Tibial artery (tissue), 4 donors: ENCODE data around the gene PDLIM4.

ENCODE experiments used
- DNase-seq, 2 donors: peaks; one replicate each; pipeline ENCODE4 v3.0.0-alpha.2; 2019
- H3K27ac ChIP-seq, 2 donors: fragments of 200-600 bp; sonication (generic) in 1 of 2; 1 replicate in 1 of 2; 2 replicates in 1 of 2; pipeline ENCODE4 v1.5.1; 2018 to 2019; ENCODE audit warnings: mild to moderate bottlenecking in 1 of 2
- H3K27me3 ChIP-seq, 2 donors: fragments of 200-600 bp; sonication (generic) in 1 of 2; one replicate each; pipeline versions ENCODE4 v1.5.1 to v1.6.0; 2016 to 2019
- H3K36me3 ChIP-seq, 3 donors: fragments of 200-600 bp; sonication (generic) in 2 of 3; one replicate each; pipeline ENCODE4 v1.5.1; 2016 to 2019; ENCODE audit warnings: mild to moderate bottlenecking in 2 of 3
- H3K4me1 ChIP-seq, 4 donors: fragments of 200-600 bp; sonication (generic) in 2 of 4; 1 replicate in 3 of 4; 2 replicates in 1 of 4; pipeline ENCODE4 v1.5.1; 2016 to 2019
- H3K4me3 ChIP-seq, 2 donors: fragments of 200-600 bp; sonication (generic) in 1 of 2; 1 replicate in 1 of 2; 2 replicates in 1 of 2; pipeline ENCODE4 v1.5.1; 2018 to 2019; ENCODE audit warnings: mild to moderate bottlenecking in 2 of 2
- H3K9me3 ChIP-seq, 3 donors: fragments of 200-600 bp; sonication (generic) in 1 of 3; one replicate each; pipeline ENCODE4 v1.5.1; 2016 to 2019
- intact Hi-C: fragments of 100-400 bp; cut with DNase I; formaldehyde crosslinking; loops from one replicate; pipeline ENCODE4 v1.15.0; 2023; ENCODE audit warnings: low total_unique reads
- TF ChIP-seq, protein P1 (sequence below), 2 experiments: fragments of 200-600 bp in 1 of 2; fragments of 450-650 bp in 1 of 2; IDR thresholded peaks; one replicate each; pipeline ENCODE4 v1.5.1; 2017 to 2019; ENCODE audit warnings: antibody characterized with exemption in 2 of 2, mild to moderate bottlenecking in 1 of 2, moderate library complexity in 1 of 2

PDLIM4 gene

GRCh38 chr5:132308701-132309100 is 51.2 kb downstream of the PDLIM4 start:
- Histone ChIP-seq H3K4me3 (no peak overlapping the region), H3K36me3 (no peaks in the 10 kb centered on the region), H3K9me3 (peaks cover 0 to 7% (median 0%) of the 10 kb centered on the region in 3 donors), H3K27me3 (no peaks in the 10 kb centered on the region), H3K27ac (no peak overlapping the region), H3K4me1 (no peaks in the 10 kb centered on the region)
- DNase-seq, result no peak
- intact Hi-C loops, result loop anchor here (10.0 kb wide), 1 partner anchor 46 kb away; no protein-coding TSS in a partner anchor
- TF ChIP-seq, protein P1, sequence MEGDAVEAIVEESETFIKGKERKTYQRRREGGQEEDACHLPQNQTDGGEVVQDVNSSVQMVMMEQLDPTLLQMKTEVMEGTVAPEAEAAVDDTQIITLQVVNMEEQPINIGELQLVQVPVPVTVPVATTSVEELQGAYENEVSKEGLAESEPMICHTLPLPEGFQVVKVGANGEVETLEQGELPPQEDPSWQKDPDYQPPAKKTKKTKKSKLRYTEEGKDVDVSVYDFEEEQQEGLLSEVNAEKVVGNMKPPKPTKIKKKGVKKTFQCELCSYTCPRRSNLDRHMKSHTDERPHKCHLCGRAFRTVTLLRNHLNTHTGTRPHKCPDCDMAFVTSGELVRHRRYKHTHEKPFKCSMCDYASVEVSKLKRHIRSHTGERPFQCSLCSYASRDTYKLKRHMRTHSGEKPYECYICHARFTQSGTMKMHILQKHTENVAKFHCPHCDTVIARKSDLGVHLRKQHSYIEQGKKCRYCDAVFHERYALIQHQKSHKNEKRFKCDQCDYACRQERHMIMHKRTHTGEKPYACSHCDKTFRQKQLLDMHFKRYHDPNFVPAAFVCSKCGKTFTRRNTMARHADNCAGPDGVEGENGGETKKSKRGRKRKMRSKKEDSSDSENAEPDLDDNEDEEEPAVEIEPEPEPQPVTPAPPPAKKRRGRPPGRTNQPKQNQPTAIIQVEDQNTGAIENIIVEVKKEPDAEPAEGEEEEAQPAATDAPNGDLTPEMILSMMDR (IDR thresholded peaks at IDR 0.05), result no peak

DNA sequence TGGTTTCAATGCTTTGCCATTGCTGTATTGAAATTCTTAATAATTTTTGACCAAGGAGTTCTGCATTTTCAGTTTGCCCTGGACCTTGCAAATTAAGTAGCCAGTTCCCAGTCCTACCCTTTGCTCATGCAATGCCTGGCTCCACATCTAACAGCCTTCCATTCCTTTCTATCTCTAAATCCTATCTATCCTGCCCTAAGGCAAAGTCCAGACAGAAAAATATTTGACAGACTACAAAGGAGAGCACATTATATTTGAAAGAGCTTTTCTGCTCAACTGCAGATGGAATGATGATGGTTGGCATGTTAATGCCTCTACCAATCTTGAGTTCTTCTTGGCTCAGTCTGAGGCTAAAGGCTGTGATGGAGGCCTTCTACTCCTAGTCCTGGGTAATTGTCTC is 52.2 kb downstream of the PDLIM4 start:
- Histone ChIP-seq H3K27ac (no peak overlapping the region), H3K9me3 (peaks cover 0 to 7% (median 0%) of the 10 kb centered on the region in 3 donors), H3K4me3 (no peak overlapping the region), H3K4me1 (no peaks in the 10 kb centered on the region), H3K27me3 (no peaks in the 10 kb centered on the region), H3K36me3 (peaks cover 0 to 7% (median 0%) of the 10 kb centered on the region in 3 donors)
- intact Hi-C loops, result loop anchor here (10.0 kb wide), 1 partner anchor 45 kb away; no protein-coding TSS in a partner anchor
- TF ChIP-seq, protein P1 (IDR thresholded peaks at IDR 0.05), result no peak
- DNase-seq, result no peak

GRCh38 chr5:132310141-132310834 is 52.8 kb downstream of the PDLIM4 start:
- TF ChIP-seq, protein P1 (IDR thresholded peaks at IDR 0.05), result no peak
- Histone ChIP-seq H3K27ac (peak overlapping the region in 1 of 2 donors; percentile 13), H3K4me3 (no peak overlapping the region), H3K9me3 (peaks cover 0 to 7% (median 0%) of the 10 kb centered on the region in 3 donors), H3K36me3 (peaks cover 0 to 10% (median 0%) of the 10 kb centered on the region in 3 donors), H3K27me3 (no peaks in the 10 kb centered on the region), H3K4me1 (no peaks in the 10 kb centered on the region)
- no peak for DNase-seq
- intact Hi-C loops, result no loop called here

GRCh38 chr5:132313366-132313765 is 55.9 kb downstream of the PDLIM4 start:
- intact Hi-C loops, result no loop called here
- Histone ChIP-seq H3K36me3 (peaks cover 0 to 10% (median 0%) of the 10 kb centered on the region in 3 donors), H3K4me3 (no peak overlapping the region), H3K27ac (no peak overlapping the region), H3K4me1 (no peaks in the 10 kb centered on the region), H3K9me3 (no peaks in the 10 kb centered on the region), H3K27me3 (no peaks in the 10 kb centered on the region)
- TF ChIP-seq, protein P1 (IDR thresholded peaks at IDR 0.05), result no peak
- DNase-seq, result peak in 1 of 2 donors; percentile 57

DNA sequence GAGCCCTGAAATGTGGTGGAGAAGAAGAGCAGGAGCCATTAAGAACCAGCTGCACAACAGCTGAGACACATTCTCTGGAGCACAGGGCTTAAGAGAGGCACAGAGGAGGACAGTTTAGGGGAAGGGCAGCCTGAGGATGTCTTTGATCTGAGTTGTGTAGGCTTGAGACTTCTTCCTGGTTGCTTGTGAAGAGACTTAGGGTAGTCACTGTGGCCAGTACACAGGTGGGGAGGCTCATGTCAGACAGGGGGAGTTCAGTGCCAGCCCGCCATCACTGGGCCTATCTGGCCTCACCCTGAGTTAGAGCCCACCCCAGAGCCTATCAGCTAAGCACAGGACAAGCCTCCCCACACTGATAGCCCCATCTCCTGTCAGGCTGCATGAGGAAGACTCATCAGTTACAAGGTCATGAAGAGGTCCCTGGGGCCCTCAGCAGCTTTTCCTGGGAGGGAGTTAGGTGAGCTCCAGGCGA is 56.5 kb downstream of the PDLIM4 start:
- DNase-seq, result no peak

More for the DNA sequence above, 56.5 kb downstream of the PDLIM4 start:
- intact Hi-C loops, result no loop called here
- no peaks in the 10 kb centered on the region for H3K27me3 ChIP-seq
- peaks cover 0 to 10% (median 0%) of the 10 kb centered on the region in 3 donors for H3K36me3 ChIP-seq
- no peaks in the 10 kb centered on the region for H3K4me1 ChIP-seq
- no peak overlapping the region for H3K4me3 ChIP-seq
- no peaks in the 10 kb centered on the region for H3K9me3 ChIP-seq
- no peak overlapping the region for H3K27ac ChIP-seq
- TF ChIP-seq, protein P1 (IDR thresholded peaks at IDR 0.05), result no peak
